ENCODE measurements around the gene RCN1.
A peak's percentile ranks its signal among the peaks of the same experiment; 100 is the strongest.
"Not testable (repeated sequence)": the region's sequence is repeated elsewhere in the genome, so short reads cannot be mapped to it uniquely, and the experiment has no call there.

Gene RCN1

DNA sequence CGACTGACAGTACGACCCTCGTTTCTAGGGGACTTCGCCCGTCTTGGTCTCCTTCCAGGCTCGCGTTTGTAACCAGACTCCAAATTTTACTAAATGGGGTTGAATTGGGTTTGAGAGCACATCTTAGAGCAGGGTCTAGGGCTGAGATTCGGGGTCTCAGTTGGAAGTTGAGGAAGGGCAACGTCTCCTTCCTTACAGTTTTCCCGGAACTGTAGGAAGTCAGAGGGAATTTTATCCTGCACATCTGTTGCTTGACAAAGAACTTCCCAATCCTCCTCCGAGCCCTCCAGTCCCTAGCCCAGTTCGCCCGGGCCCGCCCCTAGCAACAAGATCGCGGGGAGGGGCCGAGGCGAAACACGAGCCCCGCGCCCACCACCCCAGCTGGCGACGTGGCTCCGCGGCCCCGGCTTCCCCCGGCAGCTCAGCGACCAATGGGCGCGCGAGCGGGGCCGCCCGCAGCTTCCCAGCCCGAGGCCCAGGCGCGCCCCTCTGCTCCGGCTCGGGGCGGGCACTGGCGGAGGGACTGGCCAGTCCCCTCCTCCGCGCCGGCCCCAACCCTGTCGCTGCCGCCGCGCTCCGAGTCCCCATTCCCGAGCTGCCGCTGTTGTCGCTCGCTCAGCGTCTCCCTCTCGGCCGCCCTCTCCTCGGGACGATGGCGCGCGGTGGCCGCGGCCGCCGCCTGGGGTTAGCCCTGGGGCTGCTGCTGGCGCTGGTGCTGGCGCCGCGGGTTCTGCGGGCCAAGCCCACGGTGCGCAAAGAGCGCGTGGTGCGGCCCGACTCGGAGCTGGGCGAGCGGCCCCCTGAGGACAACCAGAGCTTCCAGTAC is at the start of gene RCN1:
TSS of gene RCN1 (plus strand) at position 530 of the 826 bp plus-strand sequence. CDS start at position 653, 123 bp downstream.
- no peak for DNase-seq (ENCODE audit: low read depth, low spot score)
- H3K27ac ChIP-seq, result peak within 1 kb of the TSS; percentile 80

DNA sequence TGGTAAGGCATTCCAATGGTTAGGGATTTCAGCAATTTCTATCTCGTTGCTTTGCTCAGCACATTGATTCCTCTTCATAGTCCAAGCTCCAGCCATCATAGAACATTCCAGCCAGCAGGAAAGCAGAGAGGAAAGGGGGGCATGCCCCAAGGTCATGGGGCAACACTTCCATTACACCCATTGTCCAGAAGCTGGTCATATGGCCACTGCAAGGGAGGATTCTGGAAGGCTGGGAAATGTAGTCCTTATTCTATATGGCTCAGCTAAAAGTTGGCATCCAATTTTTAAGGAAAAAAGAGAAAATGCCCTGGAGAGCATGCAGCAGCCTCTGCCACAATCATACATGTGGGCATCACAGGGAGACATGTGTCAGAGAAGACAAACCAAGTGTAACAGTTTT is 47.1 kb upstream of the RCN1 start:
- no peak for DNase-seq (ENCODE audit: low read depth, low spot score)
- no peak overlapping the region for H3K27ac ChIP-seq

DNA sequence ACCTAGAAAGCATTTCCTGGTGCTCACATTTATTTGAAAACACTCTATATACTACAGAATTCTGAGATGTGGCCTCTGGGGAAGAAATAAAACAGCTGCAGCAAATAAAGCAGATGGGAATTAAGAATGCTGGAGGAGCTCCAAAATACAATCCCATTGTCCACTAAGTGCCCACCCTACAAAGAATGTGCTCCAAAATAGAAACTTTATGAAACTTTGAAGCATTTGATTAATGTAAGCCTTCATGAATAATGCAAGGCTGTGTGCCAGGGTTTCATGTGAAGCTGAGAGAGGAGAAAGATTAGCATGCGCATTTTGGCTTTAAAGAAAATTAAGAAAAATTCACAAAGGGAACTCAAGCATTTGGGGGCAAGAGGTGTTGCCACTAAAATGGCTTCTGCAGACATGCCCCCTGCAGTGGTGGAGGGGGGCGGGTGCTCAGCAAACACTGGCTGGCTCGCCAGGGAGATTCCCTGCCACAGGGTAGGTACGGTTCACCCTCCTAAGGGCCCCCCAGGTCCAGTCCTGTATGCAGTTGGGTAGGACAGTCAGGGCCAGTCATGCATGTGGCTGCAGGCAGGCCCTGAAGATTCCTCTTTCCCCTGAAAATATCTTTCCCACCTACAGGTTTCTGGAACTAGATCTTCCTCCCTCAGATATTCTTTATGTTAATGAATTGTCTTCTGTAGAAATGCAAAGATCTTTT is 46.6 kb upstream of the RCN1 start:
- no peak for DNase-seq (ENCODE audit: low read depth, low spot score)
- H3K27ac ChIP-seq, result no peak overlapping the region

- H3K27ac ChIP-seq, result no peak overlapping the region
- DNase-seq (ENCODE audit: low read depth, low spot score), result no peak
These were observed 45.4 kb upstream of the RCN1 start for GRCh38 chr11:32045456-32045855.

- DNase-seq (ENCODE audit: low read depth, low spot score), result no peak
- H3K27ac ChIP-seq, result no peak overlapping the region
These were observed 40.6 kb upstream of the RCN1 start for GRCh38 chr11:32050264-32050663.

DNA sequence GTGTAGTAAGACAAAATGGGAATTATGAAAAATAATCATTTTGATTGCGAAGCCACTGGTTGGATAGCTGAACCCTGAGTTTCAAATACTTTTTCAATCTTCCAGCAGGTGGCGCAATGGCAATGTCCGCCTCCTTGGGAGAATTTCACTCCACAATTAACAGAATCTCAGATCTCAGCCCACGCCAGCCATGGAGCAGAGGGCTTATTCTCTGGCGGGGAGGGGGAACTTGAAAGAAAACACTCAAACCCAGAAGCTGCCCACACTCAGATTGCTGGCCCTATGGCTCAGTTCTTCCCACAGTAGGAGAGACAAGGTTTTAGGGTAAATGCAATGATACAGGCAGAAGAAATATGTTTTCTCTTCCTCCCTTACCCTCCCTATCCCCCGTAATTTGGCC is 38.7 kb upstream of the RCN1 start:
- H3K27ac ChIP-seq, result no peak overlapping the region
- DNase-seq (ENCODE audit: low read depth, low spot score), result no peak

- no peak for DNase-seq (ENCODE audit: low read depth, low spot score)
- H3K27ac ChIP-seq, result no peak overlapping the region
These were observed 37.6 kb upstream of the RCN1 start for GRCh38 chr11:32053151-32053888.

DNA sequence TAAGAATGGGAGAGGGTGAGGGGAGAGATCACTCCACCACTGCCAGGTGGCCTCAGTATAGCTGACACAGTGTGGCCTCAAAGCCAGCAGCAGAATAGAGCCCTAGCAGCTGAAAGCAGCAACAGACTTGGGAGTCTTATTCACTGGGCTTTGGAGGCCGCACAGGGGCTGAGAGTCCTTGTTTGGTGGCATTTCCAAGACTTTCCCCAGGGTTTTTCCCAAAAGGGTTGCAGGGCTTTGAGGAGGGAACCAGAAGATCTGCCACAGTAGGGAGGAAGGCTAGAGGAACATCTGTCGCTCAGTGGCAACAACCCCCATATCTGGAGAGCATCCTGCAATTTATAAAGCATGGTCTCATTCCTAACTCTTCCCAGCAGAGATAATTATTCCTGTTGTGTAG is 35.0 kb upstream of the RCN1 start:
- no peak overlapping the region for H3K27ac ChIP-seq
- DNase-seq (ENCODE audit: low read depth, low spot score), result no peak

DNA sequence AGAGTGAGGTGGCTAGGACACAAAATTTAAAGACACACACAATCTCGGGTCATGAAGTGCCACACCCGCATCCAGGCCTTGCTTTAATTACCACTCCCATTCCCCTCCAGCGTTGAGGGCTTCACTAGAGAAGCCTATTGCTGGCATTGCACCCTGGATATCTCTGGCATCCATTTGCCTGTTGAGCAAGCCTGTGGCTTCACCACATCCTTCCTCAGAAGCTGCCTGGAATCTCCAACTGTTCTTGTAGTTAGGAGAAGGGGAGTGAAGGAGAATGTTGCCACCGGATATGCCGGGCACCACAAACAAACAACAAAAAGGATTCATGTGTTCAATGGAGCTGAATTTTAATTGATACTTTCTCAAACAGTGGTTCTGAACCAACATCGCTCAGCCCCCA is 34.4 kb upstream of the RCN1 start:
- no peak overlapping the region for H3K27ac ChIP-seq
- no peak for DNase-seq (ENCODE audit: low read depth, low spot score)

DNA sequence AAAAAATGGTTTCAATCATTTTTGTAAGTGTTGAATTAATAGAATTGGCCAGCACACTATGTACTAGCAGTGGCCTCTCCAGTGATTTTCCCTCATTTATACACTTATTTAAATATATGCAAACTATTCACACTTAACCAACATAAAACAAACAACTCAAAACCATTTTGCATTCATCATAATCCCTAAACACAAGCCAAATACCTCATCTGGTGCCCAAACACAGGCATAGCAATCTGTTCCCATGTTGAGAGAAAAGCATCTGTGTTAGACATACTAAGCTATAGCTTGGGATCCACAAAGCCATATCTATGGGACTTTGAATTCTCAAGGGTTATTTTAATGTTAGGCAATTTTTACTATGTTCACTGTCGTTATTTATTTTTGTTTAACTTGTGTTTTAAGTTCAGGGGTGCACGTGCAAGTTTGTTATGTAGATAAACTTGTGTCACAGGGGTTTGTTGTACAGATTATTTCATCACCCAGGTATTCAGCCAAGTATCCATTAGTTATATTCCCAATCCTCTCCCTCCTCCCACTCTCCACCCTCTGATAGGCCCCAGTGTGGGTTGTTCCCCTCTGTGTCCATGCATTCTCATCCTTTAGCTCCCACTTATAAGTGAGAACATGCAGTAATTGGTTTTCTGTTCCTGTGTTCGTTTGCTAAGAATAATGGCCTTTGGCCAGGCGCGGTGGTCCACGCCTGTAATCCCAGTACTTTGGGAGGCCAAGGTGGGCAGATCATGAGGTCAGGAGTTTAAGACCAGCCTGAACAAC is 31.0 kb upstream of the RCN1 start:
- no peak for DNase-seq (ENCODE audit: low read depth, low spot score)
- no peak overlapping the region for H3K27ac ChIP-seq

GRCh38 chr11:32062540-32062939 is 28.3 kb upstream of the RCN1 start:
- no peak for DNase-seq (ENCODE audit: low read depth, low spot score)
- H3K27ac ChIP-seq, result no peak overlapping the region

- not testable (repeated sequence) for H3K27ac ChIP-seq; DNase-seq (ENCODE audit: low read depth, low spot score)
These were observed 27.8 kb upstream of the RCN1 start for GRCh38 chr11:32063031-32063430.

- no peak for DNase-seq (ENCODE audit: low read depth, low spot score)
These were observed 24.8 kb upstream of the RCN1 start for GRCh38 chr11:32065865-32066629.

DNA sequence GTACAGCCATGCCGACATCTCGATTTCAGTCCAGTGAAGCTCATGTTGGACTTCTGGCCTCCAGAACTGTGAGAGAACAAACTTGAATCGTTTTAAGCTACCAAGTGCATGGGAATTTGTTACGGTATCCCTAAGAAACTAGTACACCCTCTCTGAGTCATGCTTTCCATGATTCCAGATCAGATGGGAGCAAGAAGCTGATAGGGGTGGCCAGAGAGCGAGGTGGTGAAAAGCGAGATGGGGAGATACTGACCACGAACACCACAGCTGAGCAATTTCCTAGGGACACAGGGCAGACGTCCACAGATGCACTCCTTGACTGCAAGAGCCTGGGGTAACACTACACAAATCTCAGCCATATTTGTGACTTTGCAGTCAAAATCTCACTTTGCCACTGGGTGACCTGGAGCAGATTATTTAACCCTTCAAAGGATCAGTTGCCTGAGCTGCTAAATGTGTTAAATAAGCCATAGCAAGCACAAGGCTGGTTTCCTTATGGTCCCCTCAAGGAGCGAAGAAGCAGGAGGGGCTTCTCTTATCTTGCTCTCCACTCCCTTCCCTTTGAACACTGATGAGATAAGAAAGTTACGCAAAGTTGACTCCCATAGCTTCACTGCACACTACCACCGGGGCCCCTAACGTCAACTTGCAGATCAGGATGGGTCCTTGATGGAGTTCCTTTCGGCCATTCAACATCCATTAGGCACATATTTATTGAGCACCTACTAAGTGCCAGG is 22.6 kb upstream of the RCN1 start:
- no peak overlapping the region for H3K27ac ChIP-seq
- DNase-seq (ENCODE audit: low read depth, low spot score), result no peak

More at GRCh38 chr11:32065865-32066629, 24.8 kb upstream of the RCN1 start:
- no peak overlapping the region for H3K27ac ChIP-seq

GRCh38 chr11:32069361-32070058 is 21.4 kb upstream of the RCN1 start:
- no peak for DNase-seq (ENCODE audit: low read depth, low spot score)
- no peak overlapping the region for H3K27ac ChIP-seq

GRCh38 chr11:32070692-32071091 is 20.2 kb upstream of the RCN1 start:
- DNase-seq (ENCODE audit: low read depth, low spot score), result no peak
- H3K27ac ChIP-seq, result no peak overlapping the region

- no peak for DNase-seq (ENCODE audit: low read depth, low spot score)
- H3K27ac ChIP-seq, result no peak overlapping the region
These were observed 19.1 kb upstream of the RCN1 start for GRCh38 chr11:32071811-32072210.

Data from epithelial cell of prostate (primary cell).